ENCODE results near the gene HPSE2. TPM values are rescaled to one million over a fixed set of nuclear protein-coding genes. Genes with fewer than 3 reads are reported as not detected.
"Not testable (repeated sequence)": the region's sequence is repeated elsewhere in the genome, so short reads cannot be mapped to it uniquely, and the experiment has no call there.

HPSE2 gene
- total RNA-seq, 1 donor from 2014 or later, result not detected

DNA sequence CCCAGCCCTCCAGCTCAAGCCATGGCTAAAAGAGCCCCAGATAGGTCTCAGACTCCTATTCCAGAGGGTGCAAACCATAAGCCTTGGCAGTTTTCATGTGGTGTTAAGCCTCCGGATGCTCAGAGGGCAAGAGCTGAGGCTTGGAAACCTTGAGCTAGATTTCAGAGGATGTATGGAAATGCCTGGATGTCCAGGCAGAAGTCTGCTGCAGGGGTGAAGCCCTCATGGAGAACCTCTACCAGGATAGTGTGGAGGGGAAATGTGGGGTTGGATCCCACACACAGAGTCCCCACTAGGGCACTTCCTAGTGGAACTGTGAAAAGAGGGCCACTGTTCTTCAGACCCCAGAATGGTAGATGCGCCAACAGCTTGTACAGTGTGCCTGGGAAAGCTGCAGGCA lies 13.2 kb upstream of the HPSE2 start:
- Histone ChIP-seq H3K4me3 (ENCODE audit: low read depth, low read length) (no peak overlapping the region), H3K27me3 (ENCODE audit: control insufficient read depth, insufficient read depth, low read length) (no peaks in the 10 kb centered on the region), H3K36me3 (ENCODE audit: control insufficient read depth, insufficient read depth, low read length) (no peaks in the 10 kb centered on the region)
- DNase-seq (ENCODE audit: low read depth) (no peak), FAIRE-seq (no peak)
- TF ChIP-seq, protein P1, sequence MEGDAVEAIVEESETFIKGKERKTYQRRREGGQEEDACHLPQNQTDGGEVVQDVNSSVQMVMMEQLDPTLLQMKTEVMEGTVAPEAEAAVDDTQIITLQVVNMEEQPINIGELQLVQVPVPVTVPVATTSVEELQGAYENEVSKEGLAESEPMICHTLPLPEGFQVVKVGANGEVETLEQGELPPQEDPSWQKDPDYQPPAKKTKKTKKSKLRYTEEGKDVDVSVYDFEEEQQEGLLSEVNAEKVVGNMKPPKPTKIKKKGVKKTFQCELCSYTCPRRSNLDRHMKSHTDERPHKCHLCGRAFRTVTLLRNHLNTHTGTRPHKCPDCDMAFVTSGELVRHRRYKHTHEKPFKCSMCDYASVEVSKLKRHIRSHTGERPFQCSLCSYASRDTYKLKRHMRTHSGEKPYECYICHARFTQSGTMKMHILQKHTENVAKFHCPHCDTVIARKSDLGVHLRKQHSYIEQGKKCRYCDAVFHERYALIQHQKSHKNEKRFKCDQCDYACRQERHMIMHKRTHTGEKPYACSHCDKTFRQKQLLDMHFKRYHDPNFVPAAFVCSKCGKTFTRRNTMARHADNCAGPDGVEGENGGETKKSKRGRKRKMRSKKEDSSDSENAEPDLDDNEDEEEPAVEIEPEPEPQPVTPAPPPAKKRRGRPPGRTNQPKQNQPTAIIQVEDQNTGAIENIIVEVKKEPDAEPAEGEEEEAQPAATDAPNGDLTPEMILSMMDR (IDR thresholded peaks at IDR 0.05; ENCODE audit: insufficient read depth, low read length, severe bottlenecking), result no peak

GRCh38 chr10:99247893-99248292 lies 12.2 kb upstream of the HPSE2 start:
- not testable (repeated sequence) for H3K27me3 ChIP-seq (ENCODE audit: control insufficient read depth, insufficient read depth, low read length); H3K4me3 ChIP-seq (ENCODE audit: low read depth, low read length); H3K36me3 ChIP-seq (ENCODE audit: control insufficient read depth, insufficient read depth, low read length); FAIRE-seq; DNase-seq (ENCODE audit: low read depth)

DNA sequence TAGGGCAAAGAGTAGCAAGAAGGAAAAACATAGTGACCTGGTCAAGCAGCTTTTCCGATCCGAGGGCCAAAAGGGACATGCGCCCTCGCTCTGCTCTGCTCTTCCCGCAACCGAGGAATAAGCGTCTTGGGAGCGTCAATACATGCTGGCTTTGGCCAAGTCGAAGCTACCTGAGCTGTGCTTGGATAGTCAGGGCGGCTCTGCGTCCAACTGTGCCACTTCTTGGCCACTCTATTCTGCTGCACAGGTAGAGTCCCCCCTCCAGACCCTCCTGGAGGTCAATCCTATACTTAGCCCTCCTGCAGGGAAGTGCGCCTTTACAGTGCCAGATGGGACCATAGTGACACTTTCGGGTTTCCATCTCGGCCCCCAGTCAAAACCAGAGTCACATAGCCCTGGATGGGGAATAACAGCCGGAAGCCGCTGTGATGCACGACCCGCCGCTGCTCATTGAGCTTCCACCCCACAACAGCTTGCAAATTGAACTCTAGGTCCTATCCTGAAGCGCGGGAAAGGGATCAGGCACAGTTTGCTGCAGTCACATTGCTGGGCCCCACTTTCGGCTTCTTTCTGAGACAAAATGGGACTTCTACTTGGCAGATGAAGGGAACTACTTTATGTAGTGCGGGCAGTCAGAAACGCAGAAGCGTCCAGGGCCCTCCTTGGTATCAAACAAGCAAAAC lies 1.1 kb upstream of the HPSE2 start:
- peaks cover 40% of the 10 kb centered on the region for H3K27me3 ChIP-seq (ENCODE audit: control insufficient read depth, insufficient read depth, low read length)
- no peak for DNase-seq (ENCODE audit: low read depth)
- H3K36me3 ChIP-seq (ENCODE audit: control insufficient read depth, insufficient read depth, low read length), result no peaks in the 10 kb centered on the region
- FAIRE-seq, result no peak
- TF ChIP-seq, protein P1 (IDR thresholded peaks at IDR 0.05; ENCODE audit: insufficient read depth, low read length, severe bottlenecking), result no peak
- H3K4me3 ChIP-seq (ENCODE audit: low read depth, low read length), result no peak overlapping the region

DNA sequence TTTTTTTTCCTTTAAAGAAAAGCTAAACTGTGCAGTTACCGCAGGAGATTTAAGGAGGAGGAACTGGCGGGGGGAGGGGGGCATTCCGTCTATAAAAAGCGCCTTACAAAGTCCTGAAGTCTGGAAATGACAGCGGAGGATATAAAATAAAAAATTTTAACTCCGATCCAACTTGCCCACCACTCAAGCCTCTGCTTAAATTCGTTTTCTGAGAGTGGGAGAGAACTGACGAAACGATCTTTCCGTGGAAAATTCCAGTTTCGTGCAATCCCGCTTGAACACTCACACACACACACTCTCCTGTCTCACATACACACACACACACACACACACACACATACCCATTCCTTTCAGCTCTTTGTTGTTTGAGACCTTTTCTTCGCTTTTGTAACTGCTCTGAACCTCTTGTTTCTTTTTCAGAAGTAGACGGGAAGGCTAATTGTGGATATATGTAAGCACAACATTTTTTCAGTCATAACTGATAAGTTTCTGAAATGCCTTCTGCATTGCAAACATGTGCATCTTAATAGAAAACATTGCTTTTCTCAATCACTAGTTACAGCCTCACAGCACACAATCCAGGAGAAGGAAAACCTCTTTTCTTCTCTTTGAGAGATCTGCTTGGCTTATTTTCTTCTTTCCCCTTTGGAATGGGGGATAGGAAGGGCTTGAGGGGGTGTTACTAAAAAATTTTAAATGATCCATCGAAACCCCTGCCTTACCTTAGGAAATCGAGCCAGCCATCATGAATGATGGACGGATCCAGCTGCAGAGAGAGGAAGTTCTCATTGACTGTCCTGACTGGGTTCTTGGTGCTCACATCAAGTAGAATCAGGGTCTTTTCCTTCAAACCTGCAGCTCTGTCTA lies 628 bp downstream of the HPSE2 start:
- DNase-seq (ENCODE audit: low read depth), result no peak
- H3K27me3 ChIP-seq (ENCODE audit: control insufficient read depth, insufficient read depth, low read length), result peaks cover 45% of the 10 kb centered on the region
- H3K4me3 ChIP-seq (ENCODE audit: low read depth, low read length), result no peak overlapping the region
- TF ChIP-seq, protein P1 (IDR thresholded peaks at IDR 0.05; ENCODE audit: insufficient read depth, low read length, severe bottlenecking), result no peak
- no peaks in the 10 kb centered on the region for H3K36me3 ChIP-seq (ENCODE audit: control insufficient read depth, insufficient read depth, low read length)
- no peak for FAIRE-seq

GRCh38 chr10:99234041-99234790 lies 1.4 kb downstream of the HPSE2 start:
- FAIRE-seq, result no peak
- Histone ChIP-seq H3K27me3 (ENCODE audit: control insufficient read depth, insufficient read depth, low read length) (peaks cover 45% of the 10 kb centered on the region), H3K36me3 (ENCODE audit: control insufficient read depth, insufficient read depth, low read length) (no peaks in the 10 kb centered on the region), H3K4me3 (ENCODE audit: low read depth, low read length) (peak overlapping the region; percentile 16)
- DNase-seq (ENCODE audit: low read depth), result peak; percentile 13
- TF ChIP-seq, protein P1 (IDR thresholded peaks at IDR 0.05; ENCODE audit: insufficient read depth, low read length, severe bottlenecking), result no peak

DNA sequence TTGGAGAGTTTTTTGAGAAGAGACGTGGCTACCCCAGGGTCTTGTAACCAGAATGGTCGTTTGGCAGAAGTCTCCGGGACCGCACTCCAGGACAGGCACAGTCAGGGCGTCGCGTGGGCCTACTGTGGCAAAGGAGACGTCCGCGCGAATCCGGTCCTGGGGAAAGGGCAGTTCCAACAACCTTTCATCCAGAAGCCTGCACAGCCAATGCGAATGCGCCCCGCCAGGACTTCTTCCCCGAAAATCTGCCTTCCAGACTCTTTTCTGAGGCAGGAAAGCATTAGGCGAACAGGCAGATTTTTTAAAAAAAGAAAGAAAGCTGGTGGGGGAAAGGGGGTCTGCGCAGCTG lies 2.0 kb downstream of the HPSE2 start:
- peak overlapping the region; percentile 16 for H3K4me3 ChIP-seq (ENCODE audit: low read depth, low read length)
- no peak for DNase-seq (ENCODE audit: low read depth)
- no peaks in the 10 kb centered on the region for H3K36me3 ChIP-seq (ENCODE audit: control insufficient read depth, insufficient read depth, low read length)
- TF ChIP-seq, protein P1 (IDR thresholded peaks at IDR 0.05; ENCODE audit: insufficient read depth, low read length, severe bottlenecking), result no peak
- peaks cover 45% of the 10 kb centered on the region for H3K27me3 ChIP-seq (ENCODE audit: control insufficient read depth, insufficient read depth, low read length)
- FAIRE-seq, result no peak

Measured in bronchial epithelial cell (primary cell).